Measurements from ENCODE around the gene BRAP. TPM values are rescaled to one million over a fixed set of nuclear protein-coding genes. Genes with fewer than 3 reads are reported as not detected.
"Not testable (repeated sequence)": the region's sequence is repeated elsewhere in the genome, so short reads cannot be mapped to it uniquely, and the experiment has no call there.

BRAP gene
- total RNA-seq, 1 experiment from 2014 or later = 28.2 TPM

DNA sequence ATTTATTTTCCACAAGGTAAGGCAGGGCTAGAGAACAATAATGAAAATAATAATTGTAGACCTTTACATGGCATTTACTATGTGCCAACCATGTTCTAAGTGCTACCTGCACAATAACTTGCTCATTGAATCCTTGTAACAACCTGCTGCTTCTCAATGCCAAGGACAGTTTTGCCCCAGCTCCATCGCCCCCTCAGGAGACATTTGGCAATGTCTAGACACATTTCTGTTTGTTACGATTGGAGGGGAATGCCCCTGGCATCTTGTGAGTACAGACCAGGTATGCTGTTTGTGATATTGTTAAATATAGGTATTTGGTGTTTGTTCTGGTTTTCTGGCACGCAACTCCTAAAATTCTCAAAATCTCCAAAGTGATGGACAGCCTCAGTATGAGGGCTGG is 78.5 kb downstream of the BRAP start:
- DNase-seq (ENCODE audit: low read depth) = no peak

GRCh38 chr12:111606767-111607230 is 79.0 kb downstream of the BRAP start:
- no peak for DNase-seq (ENCODE audit: low read depth)

DNA sequence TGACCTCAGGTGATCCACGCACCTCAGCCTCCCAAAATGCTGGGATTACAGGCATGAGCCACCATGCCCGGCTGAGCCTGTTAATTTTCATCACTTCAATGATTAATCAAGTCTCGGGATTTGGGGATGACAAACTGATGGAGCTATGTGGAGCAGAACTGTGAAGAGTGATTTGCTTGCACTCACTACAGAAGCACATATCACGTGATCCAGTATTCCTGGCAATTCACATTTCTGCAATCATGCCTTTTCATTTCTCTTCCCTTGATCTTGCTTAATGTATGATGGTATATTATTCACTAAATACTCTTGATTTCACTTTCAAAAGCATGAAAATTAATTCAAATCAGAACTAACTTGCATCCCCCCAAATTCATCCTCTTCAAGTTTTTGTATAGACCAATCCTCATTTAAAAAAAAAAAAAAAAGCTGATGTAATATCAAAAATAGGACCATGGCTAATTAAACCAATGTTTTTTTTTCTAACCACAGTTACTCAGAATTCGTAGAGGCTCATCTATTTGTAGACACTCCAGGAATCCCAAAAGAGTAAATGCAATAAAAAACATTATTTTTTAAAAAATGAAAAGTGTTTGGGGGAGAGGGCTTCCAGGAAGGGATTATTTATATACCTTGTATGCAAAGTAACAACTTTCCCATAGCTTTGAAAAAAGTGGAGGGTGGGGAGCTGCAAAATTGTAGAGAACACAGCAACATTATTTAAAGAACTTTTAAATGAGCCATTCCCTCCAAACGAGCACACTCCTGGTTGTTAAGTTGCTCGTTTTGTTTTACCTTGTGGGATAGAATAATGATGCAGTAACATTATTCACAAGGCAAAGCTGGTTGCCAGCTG is 79.6 kb downstream of the BRAP start:
- no peak for DNase-seq (ENCODE audit: low read depth)

- not testable (repeated sequence) for DNase-seq (ENCODE audit: low read depth)
Measured at GRCh38 chr12:111602857-111603256, 82.9 kb downstream of the BRAP start.

GRCh38 chr12:111602348-111602747 is 83.4 kb downstream of the BRAP start:
- DNase-seq (ENCODE audit: low read depth) = no peak

DNA sequence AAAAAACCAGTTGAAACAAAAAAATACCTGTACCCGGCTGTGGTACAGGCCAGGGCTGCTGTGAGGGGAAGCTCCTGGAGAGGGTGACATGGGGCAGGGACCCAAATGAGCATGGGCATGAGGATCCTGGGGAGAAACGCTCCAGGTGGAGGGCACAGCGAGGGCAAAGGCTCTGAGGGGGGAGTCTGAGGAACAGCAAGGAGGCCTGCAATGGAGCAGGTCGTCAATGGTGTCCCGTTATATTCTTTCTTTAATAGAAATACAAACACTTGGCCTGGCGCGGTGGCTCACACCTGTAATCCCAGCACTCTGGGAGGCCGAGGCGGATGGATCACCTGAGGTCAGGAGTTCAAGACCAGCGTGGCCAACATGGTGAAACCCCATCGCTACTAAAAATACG is 84.8 kb downstream of the BRAP start:
- DNase-seq (ENCODE audit: low read depth) = not testable (repeated sequence)

- no peak for DNase-seq (ENCODE audit: low read depth)
Measured at GRCh38 chr12:111600205-111600642, 85.5 kb downstream of the BRAP start.

- DNase-seq (ENCODE audit: low read depth) = peak; percentile 95
Measured at GRCh38 chr12:111599453-111600204, 86.1 kb downstream of the BRAP start.

GRCh38 chr12:111598637-111599452 is 86.9 kb downstream of the BRAP start, which contains the start of gene ATXN2:
Gene ATXN2 (minus strand): TSS chr12:111599315. CDS start chr12:111599034, 281 bp downstream.
- DNase-seq (ENCODE audit: low read depth) = peak; percentile 79

DNA sequence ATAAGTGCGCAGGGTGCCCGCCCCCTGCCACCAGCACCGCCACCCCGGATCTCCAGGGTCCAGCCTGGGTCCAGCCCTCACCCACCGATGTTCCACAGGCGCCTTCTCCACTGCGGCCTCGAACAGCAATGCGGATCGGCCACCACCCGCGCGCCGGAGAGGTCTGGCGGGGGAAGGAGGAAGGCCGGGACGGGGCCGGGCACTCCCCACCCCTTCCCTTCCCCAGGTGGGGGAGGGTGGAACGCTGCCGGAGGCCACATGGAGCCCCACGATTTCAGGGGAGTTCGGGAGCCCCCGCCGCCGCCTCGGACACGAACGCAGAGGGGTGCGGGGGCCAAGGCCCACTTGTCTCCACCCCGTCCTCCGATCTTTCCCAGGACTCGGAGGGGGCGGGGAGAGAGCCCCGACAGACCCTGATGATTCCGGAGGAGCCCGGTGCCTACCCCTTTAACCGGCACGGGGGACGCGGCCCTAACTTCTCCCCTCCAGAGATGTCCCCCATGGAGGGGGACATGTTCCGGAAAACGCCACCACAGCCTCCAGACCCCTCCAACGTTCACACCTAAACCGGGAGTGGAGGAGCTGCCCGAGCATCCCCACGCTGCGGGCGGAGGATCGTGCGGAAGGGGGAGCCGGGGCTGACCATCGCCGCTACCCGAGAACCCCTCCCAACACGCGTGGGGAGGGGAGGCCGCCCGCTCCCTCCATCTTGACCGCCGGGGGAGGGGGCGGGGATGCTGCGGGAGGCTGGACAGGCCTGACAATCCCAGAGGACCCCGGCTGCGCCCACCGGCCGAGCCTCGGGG is 87.7 kb downstream of the BRAP start:
- peak; percentile 39 for DNase-seq (ENCODE audit: low read depth)

- DNase-seq (ENCODE audit: low read depth) = peak; percentile 81
Measured at GRCh38 chr12:111596985-111597830, 88.5 kb downstream of the BRAP start.

DNA sequence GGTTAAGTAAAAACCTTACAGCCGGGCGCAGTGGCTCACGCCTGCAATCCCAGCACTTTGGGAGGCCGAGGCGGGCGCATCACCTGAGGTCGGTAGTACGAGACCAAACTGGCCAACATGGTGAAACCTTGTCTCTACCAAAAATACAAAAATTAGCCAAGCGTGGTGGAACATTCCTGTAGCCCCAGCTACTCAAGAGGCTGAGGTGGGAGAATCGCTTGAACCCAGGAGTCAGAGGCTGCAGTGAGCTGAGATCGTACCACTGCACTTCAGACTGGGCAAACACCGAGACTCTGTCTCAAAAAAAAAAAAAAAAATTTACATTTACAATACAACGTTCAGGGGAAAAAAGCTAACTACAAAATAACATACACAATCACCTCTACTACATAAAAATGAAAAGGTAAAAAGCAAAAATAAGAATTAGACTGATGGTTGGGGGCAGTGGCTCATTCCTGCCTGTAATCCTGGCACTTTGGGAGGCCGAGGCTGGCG is 90.4 kb downstream of the BRAP start:
- DNase-seq (ENCODE audit: low read depth) = not testable (repeated sequence)

Other genes starting within 250 kb of the BRAP start
- 10.1 and 14.7 TPM in 2 replicates for gene ATXN2, start 86.6 kb downstream of the BRAP start, total RNA-seq (2014; rRNA removed; shearing (Covaris generic))
- 2.8 and 7.7 TPM in 2 replicates for gene ACAD10, start 97 bp upstream of the BRAP start, total RNA-seq (2014; rRNA removed; shearing (Covaris generic))
- 28.5 and 36.1 TPM in 2 replicates for gene ALDH2, start 81.0 kb upstream of the BRAP start, total RNA-seq (2014; rRNA removed; shearing (Covaris generic))
- gene MAPKAPK5, start 156.3 kb upstream of the BRAP start, total RNA-seq (2014; rRNA removed; shearing (Covaris generic)) = 68.7 and 78.8 TPM in 2 replicates